ENCODE measurements around the gene NFIB. TPM values are rescaled to one million over a fixed set of nuclear protein-coding genes. Genes with fewer than 3 reads are reported as not detected.

The NFIB gene
- polyA plus RNA-seq, 1 of the 3 experiments (the other 2 are of a cell fraction) = 9.2 TPM

- DNase-seq = no peak
- H3K9ac ChIP-seq = no peak overlapping the region
- peaks cover 9 to 18% of the 10 kb centered on the region in 2 experiments for H3K36me3 ChIP-seq (replicated peaks in 1 of 2; ENCODE audit: control insufficient read depth in 1 of 2, insufficient read depth in 2 of 2, low read length in 1 of 2)
- H3K27ac ChIP-seq (ENCODE audit: low read depth in 2 of 2, low read length in 1 of 2) = peak overlapping the region in 1 of 2 experiments; percentile 50; a peak in 2 of 4 replicates
- H3K4me1 ChIP-seq (ENCODE audit: control insufficient read depth in 1 of 2, insufficient read depth in 2 of 2, low read depth in 1 of 2, low read length in 1 of 2) = peaks cover 6 to 8% of the 10 kb centered on the region in 2 experiments; a peak in 2 of 4 replicates
- no peak for TF ChIP-seq REST (IDR thresholded peaks at IDR 0.05; ENCODE audit: low read depth, low read length)
- no peak for TF ChIP-seq MAX (IDR thresholded peaks at IDR 0.05; ENCODE audit: low read depth)
- no peak for TF ChIP-seq TEAD4 (IDR thresholded peaks at IDR 0.05; ENCODE audit: borderline replicate concordance, insufficient read depth)
- TF ChIP-seq MXI1 (IDR thresholded peaks at IDR 0.05; ENCODE audit: low read depth, low read length) = no peak; the same call in 1 of the 2 replicates
- TF ChIP-seq PBX3 (IDR thresholded peaks at IDR 0.05) = no peak
- no peak for TF ChIP-seq RCOR1 (IDR thresholded peaks at IDR 0.05; ENCODE audit: low read length)
- no peak for TF ChIP-seq YY1 (IDR thresholded peaks at IDR 0.05; ENCODE audit: low read depth)
- no peak for TF ChIP-seq USF1 (IDR thresholded peaks at IDR 0.05; ENCODE audit: borderline replicate concordance, low read depth)
- no peak for TF ChIP-seq FOSL2 (IDR thresholded peaks at IDR 0.05; ENCODE audit: borderline replicate concordance, low read depth)
- TF ChIP-seq FOXJ3 (CRISPR knock-in tag; IDR thresholded peaks at IDR 0.05) = no peak
- TF ChIP-seq TCF12 (IDR thresholded peaks at IDR 0.05) = no peak
- TF ChIP-seq NFIC (IDR thresholded peaks at IDR 0.05; ENCODE audit: borderline replicate concordance) = no peak
- TF ChIP-seq SMC3 (IDR thresholded peaks at IDR 0.05; ENCODE audit: low read depth, low read length) = no peak
- no peak for TF ChIP-seq POLR2AphosphoS5 (IDR thresholded peaks at IDR 0.05; ENCODE audit: low read depth, low read length)
- no peak for TF ChIP-seq RXRA (IDR thresholded peaks at IDR 0.05; ENCODE audit: borderline replicate concordance, low read depth)
- TF ChIP-seq EP300 (IDR thresholded peaks at IDR 0.05; ENCODE audit: borderline replicate concordance in 1 of 2, low read depth in 1 of 2, low read length in 1 of 2) = no peak
- TF ChIP-seq CTCF (IDR thresholded peaks at IDR 0.05) = no peak
- H3K4me2 ChIP-seq = no peak overlapping the region
- no peak overlapping the region for H2AFZ ChIP-seq (ENCODE audit: low read depth)
- no peaks in the 10 kb centered on the region for H4K20me1 ChIP-seq (ENCODE audit: insufficient read depth)
- no peak overlapping the region for H3K4me3 ChIP-seq (ENCODE audit: low read depth in 2 of 2, low read length in 1 of 2)
- ChIA-PET POLR2A (no interaction called here), CTCF (no interaction called here)
- no peaks in the 10 kb centered on the region for H3K9me3 ChIP-seq
- H3K9me2 ChIP-seq = no peaks in the 10 kb centered on the region
- WGBS (ENCODE audit: low lambda C conversion rate) = 66% methylated on average over 3 of the region's 3 CpGs
- no peaks in the 10 kb centered on the region for H3K27me3 ChIP-seq (ENCODE audit: insufficient read depth)
- peaks cover 10% of the 10 kb centered on the region; the same call in 1 of the 2 replicates for H3K79me2 ChIP-seq (ENCODE audit: insufficient read depth)
- no peaks in the 10 kb centered on the region for H3F3A ChIP-seq (replicated peaks; ENCODE audit: insufficient read depth)
Observed at GRCh38 chr9:14153310-14153720, 160.6 kb downstream of the NFIB start.

All from SK-N-SH (cell line).